Esophagus muscularis mucosa (tissue), 4 donors: ENCODE measurements around the gene MITF.

Experiments
- CTCF ChIP-seq, 3 experiments: fragments of 200-600 bp in 2 of 3; fragments of 450-650 bp in 1 of 3; sonication (generic) in 2 of 3; IDR thresholded peaks; one replicate each; pipeline ENCODE4 v1.5.1; 2017 to 2019; ENCODE audit warnings: antibody characterized with exemption in 3 of 3, mild to moderate bottlenecking in 2 of 3, moderate library complexity in 1 of 3
- EP300 ChIP-seq: sonication (generic); formaldehyde crosslinking; IDR thresholded peaks from one replicate; pipeline ENCODE4 v1.6.1; 2017; ENCODE audit warnings: antibody characterized with exemption
- POLR2AphosphoS5 ChIP-seq, 2 donors: sonication (generic); formaldehyde crosslinking; IDR thresholded peaks; one replicate each; pipeline ENCODE4 v1.6.1; 2017; ENCODE audit warnings: antibody characterized with exemption in 2 of 2

GRCh38 chr3:69828817-69829216 lies 89.6 kb downstream of the MITF start:
- TF ChIP-seq CTCF (IDR thresholded peaks at IDR 0.05) (no peak), EP300 (no peak), POLR2AphosphoS5 (IDR thresholded peaks at IDR 0.05) (no peak)
